Smooth muscle cell (in vitro differentiated cells): Measurements from ENCODE around the gene LHX3. TPM values are rescaled to one million over a fixed set of nuclear protein-coding genes. Genes with fewer than 3 reads are reported as not detected.

ENCODE experiments used
- DNase-seq: peaks from one replicate; lab custom pipeline; 2025; ENCODE audit not compliant: unreplicated experiment; lab: John Stamatoyannopoulos, UW
- H2AFZ ChIP-seq: fragments of 200-600 bp; sonication (generic); 2 replicates; pipeline ENCODE4 v1.6.0; 2016; ENCODE audit warnings: antibody characterized with exemption, low read depth, mild to moderate bottlenecking
- H3F3A ChIP-seq: fragments of 200-600 bp; sonication (generic); 2 replicates; pipeline ENCODE4 v1.6.0; 2017; ENCODE audit warnings: antibody characterized with exemption, low read depth
- H3K27ac ChIP-seq: fragments of 200-600 bp; sonication (generic); 2 replicates; pipeline ENCODE4 v1.5.1; 2016; ENCODE audit warnings: low read depth, mild to moderate bottlenecking
- H3K27me3 ChIP-seq: fragments of 200-600 bp; sonication (generic); 2 replicates; pipeline ENCODE4 v1.6.1; 2016; ENCODE audit warnings: low read depth, mild to moderate bottlenecking
- H3K36me3 ChIP-seq: fragments of 200-600 bp; sonication (generic); 2 replicates; pipeline ENCODE4 v1.5.1; 2016; ENCODE audit warnings: low read depth
- H3K4me1 ChIP-seq: fragments of 200-600 bp; sonication (generic); 2 replicates; pipeline ENCODE4 v1.5.1; 2016; ENCODE audit warnings: low read depth
- H3K4me2 ChIP-seq: fragments of 200-600 bp; sonication (generic); 2 replicates; pipeline ENCODE4 v1.6.0; 2016; ENCODE audit warnings: mild to moderate bottlenecking
- H3K4me3 ChIP-seq: fragments of 200-600 bp; sonication (generic); 2 replicates; pipeline ENCODE4 v1.5.1; 2016; ENCODE audit warnings: mild to moderate bottlenecking
- H3K79me2 ChIP-seq: fragments of 200-600 bp; sonication (generic); 2 replicates; pipeline ENCODE4 v1.6.0; 2016; ENCODE audit warnings: low read depth, mild to moderate bottlenecking
- H3K9ac ChIP-seq: fragments of 200-600 bp; sonication (generic); 2 replicates; pipeline ENCODE4 v1.6.0; 2016; ENCODE audit warnings: low read depth
- H3K9me3 ChIP-seq: fragments of 200-600 bp; sonication (generic); replicated peaks from 2 replicates; pipeline ENCODE4 v1.5.1; 2016; ENCODE audit warnings: low read depth
- H4K20me1 ChIP-seq: fragments of 200-600 bp; sonication (generic); 2 replicates; pipeline ENCODE4 v1.6.0; 2016; ENCODE audit warnings: low read depth
- WGBS: methylation state at CpG from one replicate; pipeline ENCODE4 v1.1.7; 2016; ENCODE audit warnings: low lambda C conversion rate; 5-methylcytosine and 5-hydroxymethylcytosine counted together
- polyA plus RNA-seq: library from polyadenylated mRNA; unstranded; fragments of >200 nt; fragmentation: Nextera tagmentation; extraction: Ambion mirVana; gene quantifications from 2 replicates; pipeline ENCODE4 v1.2.1, GENCODE V29; 2016
- total RNA-seq: library from RNA; depleted of rRNA; stranded (reverse); fragments of >200 nt; gene quantifications from 2 replicates; pipeline ENCODE4 v1.2.3, GENCODE V29; 2014
- TF ChIP-seq, protein P1 (sequence below): fragments of 200-600 bp; sonication (generic); IDR thresholded peaks from 2 replicates; pipeline ENCODE4 v1.5.1; 2017; ENCODE audit warnings: borderline replicate concordance, mild to moderate bottlenecking, antibody characterized with exemption; ENCODE audit not compliant: insufficient read depth, poor library complexity, severe bottlenecking

LHX3 gene
- total and polyA plus RNA-seq, 2 experiments from 2014 or later, result not detected

DNA sequence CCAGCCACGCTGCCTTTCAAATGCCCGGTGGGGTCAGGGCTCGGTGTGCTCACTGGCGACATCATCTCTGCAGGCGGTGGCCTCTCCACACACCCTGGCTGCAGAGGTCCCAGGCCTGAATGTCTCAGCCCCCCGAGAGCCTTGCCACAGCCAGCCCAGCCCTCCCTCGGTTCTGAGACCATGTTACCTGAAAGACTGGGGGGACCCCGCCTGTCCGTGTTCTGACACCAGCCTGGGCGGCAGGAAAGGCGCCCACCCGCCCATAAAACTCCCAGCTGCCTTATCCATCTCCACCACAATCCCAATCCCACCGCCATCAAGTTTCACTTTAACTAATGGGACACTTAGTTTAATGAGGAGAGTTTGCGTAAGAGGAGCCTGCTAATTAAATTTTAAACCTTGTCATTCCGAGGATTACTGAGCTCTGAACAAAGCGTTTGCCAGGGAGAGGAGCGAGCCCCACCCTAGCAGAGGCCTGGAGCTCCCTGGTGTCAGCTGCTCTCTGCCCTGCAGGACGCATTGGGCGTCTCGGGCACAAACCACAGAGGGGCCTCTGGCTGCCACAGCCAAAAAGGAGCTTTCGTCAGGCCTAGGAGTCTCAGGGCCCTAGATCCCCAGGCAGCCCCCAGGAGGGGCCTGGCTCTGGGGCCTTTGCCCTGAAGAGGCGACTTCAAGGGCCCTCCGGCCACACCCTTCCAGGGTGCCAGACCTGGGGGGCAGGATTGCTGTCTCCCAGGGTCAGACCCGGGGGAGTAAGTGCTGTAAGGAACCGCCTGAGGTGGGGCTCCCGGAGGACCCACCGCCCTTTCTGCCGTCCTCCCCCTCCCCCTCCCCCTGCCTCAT lies 15.3 kb downstream of the LHX3 start:
- H4K20me1 ChIP-seq, result no peaks in the 10 kb centered on the region
- no peaks in the 10 kb centered on the region for H3K36me3 ChIP-seq
- H3K4me1 ChIP-seq, result peaks cover 10% of the 10 kb centered on the region
- TF ChIP-seq, protein P1, sequence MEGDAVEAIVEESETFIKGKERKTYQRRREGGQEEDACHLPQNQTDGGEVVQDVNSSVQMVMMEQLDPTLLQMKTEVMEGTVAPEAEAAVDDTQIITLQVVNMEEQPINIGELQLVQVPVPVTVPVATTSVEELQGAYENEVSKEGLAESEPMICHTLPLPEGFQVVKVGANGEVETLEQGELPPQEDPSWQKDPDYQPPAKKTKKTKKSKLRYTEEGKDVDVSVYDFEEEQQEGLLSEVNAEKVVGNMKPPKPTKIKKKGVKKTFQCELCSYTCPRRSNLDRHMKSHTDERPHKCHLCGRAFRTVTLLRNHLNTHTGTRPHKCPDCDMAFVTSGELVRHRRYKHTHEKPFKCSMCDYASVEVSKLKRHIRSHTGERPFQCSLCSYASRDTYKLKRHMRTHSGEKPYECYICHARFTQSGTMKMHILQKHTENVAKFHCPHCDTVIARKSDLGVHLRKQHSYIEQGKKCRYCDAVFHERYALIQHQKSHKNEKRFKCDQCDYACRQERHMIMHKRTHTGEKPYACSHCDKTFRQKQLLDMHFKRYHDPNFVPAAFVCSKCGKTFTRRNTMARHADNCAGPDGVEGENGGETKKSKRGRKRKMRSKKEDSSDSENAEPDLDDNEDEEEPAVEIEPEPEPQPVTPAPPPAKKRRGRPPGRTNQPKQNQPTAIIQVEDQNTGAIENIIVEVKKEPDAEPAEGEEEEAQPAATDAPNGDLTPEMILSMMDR, result no peak
- no peak overlapping the region for H3K9ac ChIP-seq
- H3K79me2 ChIP-seq, result no peaks in the 10 kb centered on the region
- H2AFZ ChIP-seq, result no peak overlapping the region
- H3K27ac ChIP-seq, result no peak overlapping the region
- H3K27me3 ChIP-seq, result peaks cover 53% of the 10 kb centered on the region
- DNase-seq, result no peak
- WGBS, result 62% methylated on average over 25 of the region's 28 CpGs
- H3K9me3 ChIP-seq, result no peaks in the 10 kb centered on the region
- no peak overlapping the region for H3K4me3 ChIP-seq
- H3K4me2 ChIP-seq, result no peak overlapping the region
- H3F3A ChIP-seq, result no peaks in the 10 kb centered on the region

DNA sequence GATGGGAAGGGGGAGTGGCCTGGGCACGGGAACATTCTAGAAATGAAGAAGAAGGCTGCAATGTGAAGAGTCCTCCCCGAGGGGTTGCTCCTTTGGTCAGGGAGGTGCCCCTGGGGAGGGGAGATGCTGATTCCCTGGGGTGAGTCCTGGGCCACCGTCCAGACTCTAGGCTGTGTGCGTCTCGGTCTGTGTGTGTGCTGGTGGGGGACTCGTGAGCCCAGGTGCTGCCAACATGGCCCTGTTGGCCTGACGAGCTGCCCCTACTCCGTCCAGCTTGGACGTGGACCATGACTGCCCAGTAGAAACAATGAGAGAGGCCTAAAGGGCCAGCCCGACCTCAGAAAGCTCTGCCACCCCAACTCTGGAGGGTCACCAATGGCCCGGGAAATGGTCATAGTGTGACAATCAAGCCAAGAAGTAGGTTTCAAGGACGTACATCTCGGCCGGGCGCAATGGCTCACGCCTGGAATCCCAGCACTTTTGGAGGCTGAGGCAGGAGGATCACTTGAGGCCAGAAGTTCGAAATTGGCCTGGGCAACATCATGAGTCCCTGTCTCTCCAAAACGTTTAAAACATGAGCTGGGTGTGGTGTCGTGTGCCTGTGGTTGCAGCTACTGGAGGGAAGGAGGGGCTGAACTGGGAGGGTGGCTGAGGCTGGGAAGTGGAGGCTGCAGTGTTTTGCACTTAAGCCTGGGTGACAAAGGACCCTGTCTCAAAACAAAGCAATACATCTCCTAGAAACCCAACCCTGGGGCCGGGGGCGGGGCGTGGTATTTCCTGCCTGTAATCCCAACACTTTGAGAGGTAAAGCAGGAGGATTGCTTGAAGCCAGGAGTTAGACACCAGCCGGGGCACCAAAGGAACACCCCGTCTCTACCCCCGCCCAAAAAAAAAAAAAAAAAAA lies 17.0 kb downstream of the LHX3 start:
- no peak for DNase-seq
- TF ChIP-seq, protein P1, result no peak
- WGBS, result 79% methylated on average over 25 of the region's 25 CpGs
- H3K4me3 ChIP-seq, result no peak overlapping the region
- no peak overlapping the region for H3K27ac ChIP-seq
- peaks cover 10% of the 10 kb centered on the region for H3K4me1 ChIP-seq
- no peak overlapping the region for H3K9ac ChIP-seq
- peaks cover 37% of the 10 kb centered on the region for H3K27me3 ChIP-seq
- no peaks in the 10 kb centered on the region for H3K79me2 ChIP-seq
- no peak overlapping the region for H3K4me2 ChIP-seq
- H2AFZ ChIP-seq, result no peak overlapping the region
- H3F3A ChIP-seq, result no peaks in the 10 kb centered on the region
- no peaks in the 10 kb centered on the region for H3K9me3 ChIP-seq
- no peaks in the 10 kb centered on the region for H4K20me1 ChIP-seq
- H3K36me3 ChIP-seq, result no peaks in the 10 kb centered on the region

DNA sequence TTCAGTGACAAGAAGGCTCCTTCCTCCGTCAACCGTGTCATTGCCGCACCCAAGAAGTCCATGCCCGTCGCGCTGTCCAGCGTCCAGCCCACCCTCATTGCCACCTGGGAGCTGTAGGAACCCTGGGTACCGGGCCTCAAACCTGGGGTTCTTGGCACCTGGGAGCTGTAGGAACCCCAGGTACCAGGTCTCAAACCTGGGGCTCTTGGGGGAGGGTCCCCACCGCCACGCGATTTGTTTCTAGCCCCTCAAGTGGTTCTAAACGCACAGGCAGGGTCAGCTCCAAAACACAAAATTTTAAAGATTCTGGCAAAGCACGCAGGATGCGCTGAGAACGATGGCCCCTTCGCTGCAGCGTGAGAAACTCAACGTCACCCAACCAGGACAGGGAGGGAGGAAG lies 17.7 kb downstream of the LHX3 start:
- H3K4me1 ChIP-seq, result peaks cover 3% of the 10 kb centered on the region
- no peaks in the 10 kb centered on the region for H3K79me2 ChIP-seq
- no peaks in the 10 kb centered on the region for H4K20me1 ChIP-seq
- H3K27me3 ChIP-seq, result peaks cover 29% of the 10 kb centered on the region
- no peak overlapping the region for H3K4me2 ChIP-seq
- H3K9ac ChIP-seq, result no peak overlapping the region
- no peak for DNase-seq
- 95% methylated on average over 18 of the region's 18 CpGs for WGBS
- no peaks in the 10 kb centered on the region for H3K36me3 ChIP-seq
- H3K9me3 ChIP-seq, result no peaks in the 10 kb centered on the region
- H3K27ac ChIP-seq, result no peak overlapping the region
- no peaks in the 10 kb centered on the region for H3F3A ChIP-seq
- H3K4me3 ChIP-seq, result no peak overlapping the region
- TF ChIP-seq, protein P1, result no peak
- no peak overlapping the region for H2AFZ ChIP-seq
